GM12892 (cell line): ENCODE measurements around the gene MAGEB6. TPM values are rescaled to one million over a fixed set of nuclear protein-coding genes. Genes with fewer than 3 reads are reported as not detected.
"Not testable (repeated sequence)": the region's sequence is repeated elsewhere in the genome, so short reads cannot be mapped to it uniquely, and the experiment has no call there.

Experiments used
- DNase-seq: peaks from one replicate; pipeline ENCODE4 v3.0.0; 2011; ENCODE audit not compliant: insufficient read length
- FAIRE-seq: peaks from 2 replicates; lab custom pipeline; 2011; peaks lifted over from hg19 to GRCh38; lab: Jason Lieb, UNC
- POLR2A ChIP-seq: IDR thresholded peaks from 2 replicates; pipeline ENCODE4 v1.6.1; 2011; ENCODE audit warnings: low read depth, low read length, control low read depth
- POLR2AphosphoS5 ChIP-seq: IDR thresholded peaks from 2 replicates; pipeline ENCODE4 v1.6.1; 2011; ENCODE audit warnings: low read depth, low read length, control low read depth
- TAF1 ChIP-seq: IDR thresholded peaks from 2 replicates; pipeline ENCODE4 v1.6.1; 2011; ENCODE audit warnings: low read depth, mild to moderate bottlenecking, control low read depth, low read length, borderline replicate concordance
- polyA plus RNA-seq: library from polyadenylated mRNA; unstranded; fragments of >200 nt; gene quantifications from one replicate; pipeline ENCODE4 v1.2.1, GENCODE V29; 2012; ENCODE audit warnings: missing spikeins, inconsistent platforms; ENCODE audit not compliant: missing spikeins

Gene MAGEB6, protein sequence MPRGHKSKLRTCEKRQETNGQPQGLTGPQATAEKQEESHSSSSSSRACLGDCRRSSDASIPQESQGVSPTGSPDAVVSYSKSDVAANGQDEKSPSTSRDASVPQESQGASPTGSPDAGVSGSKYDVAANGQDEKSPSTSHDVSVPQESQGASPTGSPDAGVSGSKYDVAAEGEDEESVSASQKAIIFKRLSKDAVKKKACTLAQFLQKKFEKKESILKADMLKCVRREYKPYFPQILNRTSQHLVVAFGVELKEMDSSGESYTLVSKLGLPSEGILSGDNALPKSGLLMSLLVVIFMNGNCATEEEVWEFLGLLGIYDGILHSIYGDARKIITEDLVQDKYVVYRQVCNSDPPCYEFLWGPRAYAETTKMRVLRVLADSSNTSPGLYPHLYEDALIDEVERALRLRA
- not detected for polyA plus RNA-seq

DNA sequence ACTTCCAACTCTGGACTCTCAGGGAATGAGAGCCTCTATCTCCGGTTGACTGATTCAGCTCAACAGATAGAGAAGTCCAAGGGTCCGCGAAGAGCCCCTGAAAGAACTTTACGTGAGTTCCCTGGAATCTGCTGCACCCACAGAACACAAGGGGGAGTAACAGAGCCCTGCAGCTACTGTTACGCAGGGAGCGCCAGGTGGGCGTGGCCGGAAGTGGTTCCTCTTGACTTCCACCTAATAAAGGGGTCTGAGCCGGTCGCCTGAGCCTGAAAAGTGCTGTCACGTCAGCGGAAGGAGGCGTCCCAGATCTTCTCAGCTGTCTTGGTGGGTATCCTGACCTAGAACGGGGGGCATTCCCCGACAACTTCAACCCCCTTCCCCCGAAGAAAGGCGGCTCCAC, at the start of gene MAGEB6:
TSS of gene MAGEB6 (plus strand) at position 237 of the 400 bp plus-strand sequence. CDS start 1,407 bp downstream, outside the sequence.
- TF ChIP-seq POLR2AphosphoS5 (no peak), POLR2A (no peak), TAF1 (no peak)
- FAIRE-seq: no peak
- no peak for DNase-seq

DNA sequence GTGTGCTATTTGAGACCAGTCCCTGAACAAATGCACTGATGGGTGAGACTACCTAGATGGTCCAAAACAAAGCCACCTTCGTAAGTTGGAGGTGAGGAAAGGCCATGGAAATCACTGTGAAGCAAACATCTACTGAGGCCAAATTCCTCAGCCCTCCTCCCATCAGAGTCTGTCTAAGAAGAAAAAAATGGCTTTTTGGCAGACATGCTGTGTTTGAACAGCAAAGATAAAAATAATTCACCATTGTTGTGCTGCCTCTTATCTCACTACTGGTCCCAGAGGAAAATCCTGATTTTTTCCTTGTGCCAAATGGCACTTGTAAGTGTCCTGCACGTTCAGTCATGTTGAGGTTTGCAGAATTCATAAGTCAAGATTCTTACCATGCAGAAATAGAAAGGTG, 46.2 kb upstream of the MAGEB6 start:
- no peak for FAIRE-seq
- TF ChIP-seq POLR2A: no peak
- DNase-seq: no peak

DNA sequence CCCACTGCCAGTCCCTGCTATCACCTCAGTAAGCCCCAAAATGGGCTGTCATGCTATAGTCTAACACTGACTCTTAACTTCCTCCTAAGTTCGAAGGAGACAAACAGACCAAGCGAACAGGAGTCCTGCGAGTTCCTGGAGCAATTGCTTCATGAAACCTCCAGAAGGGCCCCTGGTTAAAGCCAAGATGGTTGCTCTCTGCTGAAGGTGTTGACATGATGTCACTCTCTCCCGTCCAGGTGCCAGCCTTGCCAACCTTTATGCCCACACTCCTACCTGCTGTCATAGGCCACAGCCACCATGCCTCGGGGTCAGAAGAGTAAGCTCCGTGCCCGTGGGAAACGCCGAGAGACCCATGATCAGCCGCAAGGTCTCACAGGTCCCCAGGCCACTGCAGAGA, 31.9 kb upstream of the MAGEB6 start, which contains the start of gene MAGEB6B:
TSS of gene MAGEB6B (plus strand) at position 301 of the 400 bp plus-strand sequence. CDS start at position 301, 0 bp downstream.
- DNase-seq (no peak), FAIRE-seq (no peak)
- TF ChIP-seq POLR2AphosphoS5: no peak
- TF ChIP-seq TAF1: no peak
- TF ChIP-seq POLR2A: no peak

DNA sequence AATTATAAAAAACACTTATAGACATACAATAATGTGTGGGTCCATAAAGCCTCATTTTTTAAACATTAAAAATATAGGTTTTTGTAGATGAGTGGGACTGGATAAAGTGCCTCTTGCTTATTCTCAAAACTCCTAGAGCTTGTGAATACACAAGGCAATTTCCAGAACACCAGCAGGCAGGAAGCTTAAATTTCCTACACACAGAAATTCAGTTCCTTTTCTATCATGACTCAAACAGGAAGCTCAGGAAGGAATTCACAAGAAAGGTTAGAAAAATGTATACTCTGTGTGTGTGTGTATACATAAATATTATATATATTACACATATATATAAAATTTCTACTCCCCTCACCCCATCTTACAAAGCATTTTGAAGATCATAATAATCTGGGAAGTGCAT, 11.3 kb downstream of the MAGEB6 start:
- DNase-seq (no peak), FAIRE-seq (no peak)
- TF ChIP-seq TAF1: no peak
- TF ChIP-seq POLR2AphosphoS5: no peak
- no peak for TF ChIP-seq POLR2A

DNA sequence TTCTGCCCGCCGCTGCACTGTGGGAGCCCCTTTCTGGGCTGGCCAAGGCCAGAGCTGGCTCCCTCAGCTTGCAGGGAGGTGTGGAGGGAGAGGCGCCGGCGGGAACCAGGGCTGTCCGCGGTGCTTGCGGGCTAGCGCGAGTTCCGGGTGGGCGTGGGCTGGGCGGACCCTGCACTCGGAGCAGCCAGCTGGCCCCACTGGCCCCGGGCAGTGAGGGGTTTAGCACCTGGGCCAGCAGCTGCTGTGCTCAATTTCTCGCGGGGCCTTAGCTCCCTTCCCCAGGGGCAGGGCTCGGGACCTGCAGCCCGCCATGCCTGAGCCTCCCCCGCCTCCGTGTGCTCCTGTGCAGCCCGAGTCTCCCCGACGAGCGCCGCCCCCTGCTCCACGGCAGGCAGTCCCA, 12.5 kb downstream of the MAGEB6 start:
- not testable (repeated sequence) for DNase-seq, FAIRE-seq

DNA sequence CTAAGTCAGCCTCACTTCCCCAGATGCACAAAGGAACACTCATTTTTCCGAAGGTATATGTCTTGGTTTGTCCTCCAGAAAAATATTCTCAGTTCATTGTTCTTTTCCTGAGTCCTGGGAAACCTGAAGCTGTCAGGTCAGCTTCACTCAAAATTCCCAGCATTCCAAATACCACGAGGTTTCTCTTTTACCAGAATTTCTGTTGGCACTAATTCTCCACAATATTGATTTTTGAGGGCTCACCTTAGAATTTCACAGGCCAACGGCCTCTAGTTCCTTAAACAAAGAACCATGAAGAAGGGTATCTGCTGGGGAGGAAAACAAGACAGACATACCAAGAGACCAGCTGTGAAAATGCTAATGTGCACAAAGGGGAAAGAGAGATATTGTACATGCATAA, 15.8 kb downstream of the MAGEB6 start:
- no peak for TF ChIP-seq TAF1
- no peak for TF ChIP-seq POLR2A
- FAIRE-seq (no peak), DNase-seq (no peak)

DNA sequence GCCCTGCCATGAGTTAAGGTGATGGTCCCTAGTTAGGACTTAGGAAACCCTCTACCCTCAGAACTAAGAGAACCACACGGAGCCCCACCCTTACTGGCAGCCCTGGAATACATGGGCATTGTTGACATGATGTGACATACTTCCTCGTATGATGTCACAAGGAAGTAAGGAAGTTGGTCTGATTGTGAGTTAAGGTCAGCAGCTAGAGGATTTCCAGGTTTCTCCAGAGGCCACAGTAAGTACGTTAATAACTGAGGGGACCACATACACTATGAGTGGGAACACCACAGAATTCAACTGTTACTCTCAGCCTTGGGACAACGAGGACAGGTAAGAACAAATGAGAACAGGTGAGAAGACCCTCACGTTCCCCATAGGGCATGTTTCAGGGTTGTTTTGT, 23.6 kb downstream of the MAGEB6 start, which contains the start of gene MAGEB5:
TSS of gene MAGEB5 (plus strand) at position 301 of the 400 bp plus-strand sequence. CDS start 1,133 bp downstream, outside the sequence.
- TF ChIP-seq TAF1 (no peak), POLR2A (no peak), POLR2AphosphoS5 (no peak)
- no peak for FAIRE-seq
- DNase-seq: no peak

DNA sequence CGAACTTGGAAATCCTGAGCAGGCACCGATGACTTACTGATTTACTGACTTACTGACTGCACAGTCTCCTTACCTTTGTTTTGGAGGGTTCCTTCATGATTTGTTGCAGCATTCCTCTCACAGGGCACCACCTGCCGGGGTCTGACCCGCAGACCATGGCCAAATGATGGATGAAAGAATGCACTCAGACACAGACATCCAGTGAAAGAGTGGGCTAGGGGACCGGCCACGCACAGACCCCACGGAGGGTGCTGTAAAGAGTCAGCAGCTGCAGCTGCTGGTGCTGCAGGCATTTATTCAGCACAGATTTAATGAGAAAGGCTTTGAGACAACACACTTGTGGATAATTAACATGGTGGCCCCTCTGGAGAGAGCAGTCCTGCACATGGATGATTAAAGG, 27.1 kb downstream of the MAGEB6 start:
- FAIRE-seq (no peak), DNase-seq (no peak)
- TF ChIP-seq POLR2AphosphoS5 (no peak), TAF1 (no peak), POLR2A (no peak)

DNA sequence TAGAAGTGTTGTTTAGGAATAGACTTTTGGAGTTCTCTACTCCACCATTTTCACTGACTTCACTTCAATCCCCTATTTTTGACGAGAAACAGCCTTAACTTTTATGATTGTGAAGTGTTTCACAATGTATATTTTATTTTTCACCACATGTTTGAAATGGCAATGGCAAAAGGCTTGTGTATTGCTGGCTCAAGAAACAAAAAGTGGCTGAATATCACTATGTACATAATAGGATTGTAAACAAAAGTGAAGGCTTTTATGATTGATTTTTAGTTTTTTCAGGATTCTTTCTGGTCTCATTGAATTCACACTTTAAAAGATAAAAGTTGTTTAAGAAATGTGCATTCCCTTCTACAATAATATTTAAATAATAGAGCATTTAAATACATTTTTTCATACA, 41.9 kb downstream of the MAGEB6 start:
- no peak for DNase-seq
- no peak for FAIRE-seq
- TF ChIP-seq TAF1 (no peak), POLR2A (no peak), POLR2AphosphoS5 (no peak)
